Kidney epithelial cell (primary cell): ENCODE measurements around the gene BAMBI. TPM values are rescaled to one million over a fixed set of nuclear protein-coding genes. Genes with fewer than 3 reads are reported as not detected.

Source experiments
- DNase-seq: peaks from one replicate; pipeline ENCODE4 v3.0.0-alpha.2; 2010; ENCODE audit warnings: low read depth
- H3K27me3 ChIP-seq: 2 replicates; pipeline ENCODE4 v1.6.0; 2011; ENCODE audit warnings: low read length; ENCODE audit not compliant: control insufficient read depth, insufficient read depth
- H3K36me3 ChIP-seq: 2 replicates; pipeline ENCODE4 v1.5.1; 2011; ENCODE audit warnings: low read length; ENCODE audit not compliant: control insufficient read depth, insufficient read depth
- H3K4me3 ChIP-seq: 2 replicates; pipeline ENCODE4 v1.5.1; 2011; ENCODE audit warnings: low read depth, mild to moderate bottlenecking, control low read depth, low read length
- CTCF ChIP-seq: IDR thresholded peaks from 2 replicates; pipeline ENCODE4 v1.5.1; 2011; ENCODE audit warnings: mild to moderate bottlenecking, moderate library complexity, low read length, control low read depth, inconsistent platforms; ENCODE audit not compliant: insufficient read depth, poor library complexity, severe bottlenecking
- total RNA-seq: library from RNA; depleted of rRNA; stranded (reverse); fragments of >200 nt; gene quantifications from 2 replicates; pipeline ENCODE4 v1.2.3, GENCODE V29; 2015

Gene BAMBI
- total RNA-seq, 1 donor from 2014 or later: 28.5 TPM

DNA sequence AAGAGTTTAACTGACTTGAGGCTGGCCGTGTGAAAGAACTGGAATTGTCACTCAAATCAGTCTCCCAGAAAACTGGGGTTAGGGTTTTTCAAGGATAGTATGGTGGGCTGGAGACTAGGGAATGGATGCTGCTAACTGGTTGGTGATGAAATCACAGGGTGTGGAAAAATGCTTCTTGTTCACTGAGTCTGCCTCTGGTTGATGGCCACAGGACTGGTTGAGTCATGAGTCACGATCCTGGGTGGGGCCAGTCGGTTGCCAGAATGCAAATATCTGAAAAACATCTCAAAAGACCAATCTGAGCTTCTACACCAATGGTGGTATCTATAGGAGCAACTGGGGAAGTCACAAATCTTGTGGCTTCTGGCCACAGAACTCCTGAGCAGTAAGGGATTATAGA is 16.3 kb upstream of the BAMBI start:
- peak; percentile 63 for DNase-seq
- no peak overlapping the region for H3K4me3 ChIP-seq
- H3K27me3 ChIP-seq: no peaks in the 10 kb centered on the region
- no peaks in the 10 kb centered on the region for H3K36me3 ChIP-seq
- no peak for TF ChIP-seq CTCF

- TF ChIP-seq CTCF: peak; percentile 99
- Histone ChIP-seq H3K36me3 (no peaks in the 10 kb centered on the region), H3K4me3 (no peak overlapping the region), H3K27me3 (no peaks in the 10 kb centered on the region)
- no peak for DNase-seq
Observed at GRCh38 chr10:28663576-28664368, 13.5 kb upstream of the BAMBI start.

- no peak for TF ChIP-seq CTCF
- no peak overlapping the region for H3K4me3 ChIP-seq
- no peak for DNase-seq
- H3K27me3 ChIP-seq: no peaks in the 10 kb centered on the region
- H3K36me3 ChIP-seq: no peaks in the 10 kb centered on the region
Observed at GRCh38 chr10:28664369-28664740, 13.0 kb upstream of the BAMBI start.

DNA sequence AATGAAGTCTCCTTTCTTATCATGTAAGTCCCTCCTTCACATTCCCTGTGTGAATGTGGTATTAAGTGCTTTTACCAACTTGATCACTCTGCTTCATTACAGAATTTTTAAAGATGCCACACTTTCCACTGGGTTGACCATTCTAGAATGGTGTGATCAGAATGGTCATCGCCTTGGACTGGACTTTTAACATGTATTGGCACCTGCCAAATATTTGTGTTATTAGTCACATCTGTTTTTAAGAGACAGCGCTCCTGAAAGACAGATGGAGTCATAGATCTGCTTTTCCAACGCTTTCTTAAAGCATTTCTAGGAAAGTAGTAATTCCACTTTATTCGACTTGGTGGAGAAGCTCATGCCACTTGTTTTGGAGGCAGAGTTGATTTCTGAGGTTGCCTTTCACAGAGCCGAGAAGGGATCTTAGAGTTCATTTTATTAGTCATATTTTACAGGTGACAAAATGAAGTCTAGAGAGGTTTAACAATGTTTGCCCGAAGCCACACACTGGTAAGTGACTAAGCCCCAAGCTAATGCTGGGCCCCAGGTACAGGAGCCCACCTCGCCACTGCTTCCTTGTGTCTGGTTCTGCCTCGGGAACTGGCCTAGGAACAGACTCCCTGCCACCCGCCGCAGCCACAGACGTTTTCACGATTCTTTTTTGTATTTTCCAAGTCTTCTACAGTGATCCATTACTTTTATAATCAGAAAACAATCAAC is 10.4 kb upstream of the BAMBI start:
- no peak for TF ChIP-seq CTCF
- Histone ChIP-seq H3K27me3 (peaks cover 2% of the 10 kb centered on the region), H3K4me3 (no peak overlapping the region), H3K36me3 (no peaks in the 10 kb centered on the region)
- DNase-seq: no peak

- Histone ChIP-seq H3K27me3 (peaks cover 2% of the 10 kb centered on the region), H3K4me3 (peak overlapping the region; percentile 46), H3K36me3 (no peaks in the 10 kb centered on the region)
- no peak for DNase-seq
- TF ChIP-seq CTCF: no peak
Observed at GRCh38 chr10:28668363-28669226, 8.7 kb upstream of the BAMBI start.
